Measurements from ENCODE around the gene TMEM87B. TPM values are rescaled to one million over a fixed set of nuclear protein-coding genes. Genes with fewer than 3 reads are reported as not detected.
A peak's percentile ranks its signal among the peaks of the same experiment; 100 is the strongest.
"Not testable (repeated sequence)": the region's sequence is repeated elsewhere in the genome, so short reads cannot be mapped to it uniquely, and the experiment has no call there.

Gene TMEM87B
- total RNA-seq, 1 donor from 2014 or later, result 36.3 TPM

- no peak for DNase-seq (ENCODE audit: low spot score)
Observed at GRCh38 chr2:112073875-112074274, 18.8 kb downstream of the TMEM87B start.

GRCh38 chr2:112074506-112074905 lies 19.4 kb downstream of the TMEM87B start:
- no peak for DNase-seq (ENCODE audit: low spot score)

GRCh38 chr2:112075490-112076260 lies 20.6 kb downstream of the TMEM87B start:
- DNase-seq (ENCODE audit: low spot score), result no peak

DNA sequence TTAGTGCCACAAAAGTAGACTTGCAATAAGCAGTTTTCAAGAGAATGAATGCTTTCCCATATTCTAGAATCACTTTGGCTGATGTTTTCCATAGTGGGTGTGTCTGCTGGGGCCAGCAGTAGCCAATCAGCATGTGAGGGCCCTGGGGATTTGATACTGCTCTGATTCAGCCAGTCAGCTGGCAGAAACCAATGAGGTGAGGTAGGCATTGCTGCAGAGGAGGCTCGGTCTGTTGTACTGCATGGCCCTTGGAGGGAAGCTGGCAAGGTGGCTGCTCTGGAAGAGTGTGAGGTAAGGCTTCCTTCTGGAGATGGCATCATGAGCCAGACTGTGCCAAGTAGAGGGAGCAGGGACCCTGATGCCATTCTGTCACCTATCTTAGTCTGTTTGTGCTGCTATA lies 22.7 kb downstream of the TMEM87B start:
- DNase-seq (ENCODE audit: low spot score), result no peak

DNA sequence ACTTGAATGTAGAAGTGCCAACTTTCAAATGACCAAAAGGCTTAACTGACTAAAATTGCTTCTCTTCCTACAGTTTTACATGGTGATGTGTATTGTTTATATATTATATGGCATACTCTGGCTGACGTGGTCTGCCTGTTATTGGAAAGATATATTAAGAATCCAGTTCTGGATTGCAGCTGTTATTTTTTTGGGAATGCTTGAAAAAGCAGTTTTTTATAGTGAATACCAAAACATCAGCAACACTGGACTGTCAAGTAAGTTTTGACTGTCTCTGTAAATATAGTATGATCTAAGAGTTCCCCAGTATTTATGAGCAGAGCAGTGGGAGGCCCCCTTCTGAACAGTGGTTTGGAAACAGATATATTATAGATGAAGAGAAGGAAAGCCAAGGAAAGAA lies 26.2 kb downstream of the TMEM87B start:
- no peak for DNase-seq (ENCODE audit: low spot score)

DNA sequence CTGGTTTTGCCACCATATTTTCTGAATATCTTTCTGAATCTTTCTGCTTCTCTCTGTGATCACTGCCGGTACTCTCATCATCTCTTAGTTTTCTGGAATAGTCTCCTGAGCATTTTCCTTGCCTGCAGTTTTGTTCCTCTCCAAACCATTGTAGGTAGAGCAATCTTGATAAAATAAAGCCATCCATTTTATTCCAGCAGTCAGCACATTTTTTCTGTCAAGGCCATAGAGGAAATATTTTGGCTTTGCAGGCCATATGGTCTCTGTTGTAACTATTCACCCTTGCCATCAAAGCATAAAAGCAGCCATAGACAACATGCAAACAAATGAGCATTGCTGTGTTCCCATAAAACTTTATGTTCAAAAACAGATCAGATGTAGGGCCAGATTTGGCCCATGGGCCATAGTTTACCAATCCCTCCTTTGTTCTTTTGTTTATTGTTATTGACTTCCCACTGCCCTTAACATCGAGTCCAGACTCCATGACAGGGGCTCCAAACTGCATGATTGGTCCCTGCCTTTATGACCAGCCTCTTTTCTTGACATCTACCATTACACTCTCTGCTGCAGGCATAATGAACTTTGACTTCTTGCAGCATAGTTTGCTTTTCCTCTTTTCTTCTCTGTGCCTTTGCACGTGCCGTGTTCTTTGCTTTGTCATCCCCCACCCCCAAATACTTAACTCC lies 29.8 kb downstream of the TMEM87B start:
- no peak for DNase-seq (ENCODE audit: low spot score)

- DNase-seq (ENCODE audit: low spot score), result no peak
Observed at GRCh38 chr2:112085375-112085730, 30.3 kb downstream of the TMEM87B start.

GRCh38 chr2:112085916-112086669 lies 31.0 kb downstream of the TMEM87B start:
- DNase-seq (ENCODE audit: low spot score), result no peak

- no peak for DNase-seq (ENCODE audit: low spot score)
Observed at GRCh38 chr2:112087346-112088020, 32.4 kb downstream of the TMEM87B start.

GRCh38 chr2:112089375-112089774 lies 34.3 kb downstream of the TMEM87B start:
- DNase-seq (ENCODE audit: low spot score), result no peak

GRCh38 chr2:112092286-112093041 lies 37.4 kb downstream of the TMEM87B start:
- DNase-seq (ENCODE audit: low spot score), result no peak

GRCh38 chr2:112093216-112093615 lies 38.1 kb downstream of the TMEM87B start:
- no peak for DNase-seq (ENCODE audit: low spot score)

GRCh38 chr2:112095681-112096080 lies 40.6 kb downstream of the TMEM87B start:
- DNase-seq (ENCODE audit: low spot score), result no peak

DNA sequence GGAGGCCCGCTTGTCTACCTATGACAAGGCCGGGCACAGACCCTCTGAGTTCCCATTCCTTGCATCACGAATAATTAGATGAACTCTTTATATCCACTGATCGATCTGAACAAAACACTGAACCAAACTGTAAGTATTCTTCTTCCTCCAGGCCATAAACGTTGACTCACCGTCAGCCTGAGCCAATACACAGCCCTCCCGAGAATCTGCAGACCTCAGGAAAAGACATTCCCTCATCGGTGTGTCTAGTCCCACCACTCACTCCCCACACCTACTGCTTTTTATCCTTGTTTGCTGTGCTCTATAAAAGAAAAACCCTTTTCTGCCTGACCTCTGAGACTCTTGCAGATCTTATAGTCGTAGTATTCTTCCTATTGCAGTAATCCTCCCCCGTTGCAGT lies 41.0 kb downstream of the TMEM87B start:
- no peak for DNase-seq (ENCODE audit: low spot score)

DNA sequence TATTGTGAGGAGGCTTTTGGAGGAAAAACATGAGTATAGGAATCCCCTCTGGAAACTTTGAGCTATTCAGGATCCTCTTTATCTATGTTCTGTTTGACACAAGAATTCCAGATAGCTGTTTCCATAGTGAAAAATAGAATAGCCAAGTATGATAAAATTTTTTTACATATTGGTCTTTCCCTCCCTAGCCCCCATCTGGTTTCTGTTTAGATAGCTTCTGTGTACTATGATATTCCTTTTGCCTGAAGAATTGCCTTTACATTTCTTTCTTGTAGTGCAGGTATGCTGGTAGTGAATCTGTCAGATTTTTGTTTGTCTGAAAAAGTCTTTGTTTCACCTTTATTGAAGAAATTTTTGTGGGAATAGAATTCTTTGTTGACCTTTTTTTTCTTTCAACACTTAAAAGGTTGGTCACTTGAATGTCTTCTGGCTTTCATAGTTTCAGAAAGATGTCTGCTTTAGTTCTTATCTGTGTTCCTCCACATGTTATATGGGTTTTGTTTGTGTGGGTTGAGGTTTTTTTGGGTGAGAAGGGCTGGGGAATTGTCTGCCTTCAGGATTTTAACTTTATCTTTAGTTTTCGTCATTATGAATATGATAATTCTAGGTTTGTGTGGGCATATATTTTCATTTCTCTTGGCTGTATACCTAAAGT lies 53.2 kb downstream of the TMEM87B start:
- no peak for DNase-seq (ENCODE audit: low spot score)

DNA sequence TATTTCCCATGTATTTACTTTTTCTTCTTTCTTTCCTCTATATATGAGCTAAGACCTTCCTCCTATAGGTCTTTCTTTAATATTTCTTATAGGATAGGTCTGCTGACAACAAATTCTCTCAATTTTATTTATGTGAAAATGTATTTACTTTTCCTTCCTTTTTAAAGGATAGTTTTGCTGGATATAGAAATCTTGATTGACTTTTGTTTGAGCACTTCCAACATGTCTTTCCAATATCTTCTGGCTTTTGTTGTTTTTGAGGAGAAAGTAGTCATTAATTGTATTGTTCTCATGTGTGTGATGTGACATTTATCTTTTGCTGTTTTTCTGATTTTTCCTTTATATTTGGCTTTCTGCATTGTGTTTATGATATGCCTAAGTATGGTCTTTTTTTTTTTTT lies 54.2 kb downstream of the TMEM87B start:
- no peak for DNase-seq (ENCODE audit: low spot score)

- DNase-seq (ENCODE audit: low spot score), result no peak
Observed at GRCh38 chr2:112110966-112111365, 55.9 kb downstream of the TMEM87B start.

- not testable (repeated sequence) for DNase-seq (ENCODE audit: low spot score)
Observed at GRCh38 chr2:112113354-112113753, 58.3 kb downstream of the TMEM87B start.

- DNase-seq (ENCODE audit: low spot score), result no peak
Observed at GRCh38 chr2:112118148-112118547, 63.1 kb downstream of the TMEM87B start.

- peak; percentile 30 for DNase-seq (ENCODE audit: low spot score)
Observed at GRCh38 chr2:112121682-112122254, 66.7 kb downstream of the TMEM87B start.

Data from mucosa of gallbladder (tissue), 1 donor.